ENCODE measurements around the gene TEN1. TPM values are rescaled to one million over a fixed set of nuclear protein-coding genes. Genes with fewer than 3 reads are reported as not detected.
"Not testable (repeated sequence)": the region's sequence is repeated elsewhere in the genome, so short reads cannot be mapped to it uniquely, and the experiment has no call there.

TEN1 gene
- total and polyA plus RNA-seq, 2 experiments from 2014 or later = 23.8 to 26.9 TPM

DNA sequence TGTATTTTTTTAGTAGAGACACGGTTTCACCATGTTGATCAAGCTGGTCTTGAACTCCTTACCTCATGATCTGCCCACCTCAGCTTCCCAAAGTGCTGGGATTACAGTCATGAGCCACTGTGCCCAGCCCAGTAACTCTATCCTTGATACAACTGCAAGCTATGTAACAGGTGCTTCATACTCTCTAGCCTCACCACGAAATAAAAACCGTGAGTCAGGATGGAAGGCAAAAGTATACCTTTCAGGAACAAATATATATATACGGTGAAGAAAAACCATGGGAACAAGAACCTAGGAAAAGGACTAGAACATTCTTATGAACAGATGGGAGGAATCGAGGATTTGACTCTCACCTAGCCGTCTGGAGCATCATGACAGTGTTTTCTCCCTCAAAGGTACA is 28.6 kb upstream of the TEN1 start:
- TF ChIP-seq, protein P1, sequence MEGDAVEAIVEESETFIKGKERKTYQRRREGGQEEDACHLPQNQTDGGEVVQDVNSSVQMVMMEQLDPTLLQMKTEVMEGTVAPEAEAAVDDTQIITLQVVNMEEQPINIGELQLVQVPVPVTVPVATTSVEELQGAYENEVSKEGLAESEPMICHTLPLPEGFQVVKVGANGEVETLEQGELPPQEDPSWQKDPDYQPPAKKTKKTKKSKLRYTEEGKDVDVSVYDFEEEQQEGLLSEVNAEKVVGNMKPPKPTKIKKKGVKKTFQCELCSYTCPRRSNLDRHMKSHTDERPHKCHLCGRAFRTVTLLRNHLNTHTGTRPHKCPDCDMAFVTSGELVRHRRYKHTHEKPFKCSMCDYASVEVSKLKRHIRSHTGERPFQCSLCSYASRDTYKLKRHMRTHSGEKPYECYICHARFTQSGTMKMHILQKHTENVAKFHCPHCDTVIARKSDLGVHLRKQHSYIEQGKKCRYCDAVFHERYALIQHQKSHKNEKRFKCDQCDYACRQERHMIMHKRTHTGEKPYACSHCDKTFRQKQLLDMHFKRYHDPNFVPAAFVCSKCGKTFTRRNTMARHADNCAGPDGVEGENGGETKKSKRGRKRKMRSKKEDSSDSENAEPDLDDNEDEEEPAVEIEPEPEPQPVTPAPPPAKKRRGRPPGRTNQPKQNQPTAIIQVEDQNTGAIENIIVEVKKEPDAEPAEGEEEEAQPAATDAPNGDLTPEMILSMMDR (IDR thresholded peaks at IDR 0.05; ENCODE audit: low read depth, low read length) = no peak
- H3K36me3 ChIP-seq = peaks cover 73% of the 10 kb centered on the region
- H3K9me3 ChIP-seq (ENCODE audit: low read depth) = no peaks in the 10 kb centered on the region
- no peaks in the 10 kb centered on the region for H3K4me1 ChIP-seq (ENCODE audit: low read depth)
- no peaks in the 10 kb centered on the region for H3K27me3 ChIP-seq
- DNase-seq (ENCODE audit: low read depth in 1 of 2, low spot score in 1 of 2) = no peak
- H3K27ac ChIP-seq = no peak overlapping the region
- no peak overlapping the region for H3K4me3 ChIP-seq

DNA sequence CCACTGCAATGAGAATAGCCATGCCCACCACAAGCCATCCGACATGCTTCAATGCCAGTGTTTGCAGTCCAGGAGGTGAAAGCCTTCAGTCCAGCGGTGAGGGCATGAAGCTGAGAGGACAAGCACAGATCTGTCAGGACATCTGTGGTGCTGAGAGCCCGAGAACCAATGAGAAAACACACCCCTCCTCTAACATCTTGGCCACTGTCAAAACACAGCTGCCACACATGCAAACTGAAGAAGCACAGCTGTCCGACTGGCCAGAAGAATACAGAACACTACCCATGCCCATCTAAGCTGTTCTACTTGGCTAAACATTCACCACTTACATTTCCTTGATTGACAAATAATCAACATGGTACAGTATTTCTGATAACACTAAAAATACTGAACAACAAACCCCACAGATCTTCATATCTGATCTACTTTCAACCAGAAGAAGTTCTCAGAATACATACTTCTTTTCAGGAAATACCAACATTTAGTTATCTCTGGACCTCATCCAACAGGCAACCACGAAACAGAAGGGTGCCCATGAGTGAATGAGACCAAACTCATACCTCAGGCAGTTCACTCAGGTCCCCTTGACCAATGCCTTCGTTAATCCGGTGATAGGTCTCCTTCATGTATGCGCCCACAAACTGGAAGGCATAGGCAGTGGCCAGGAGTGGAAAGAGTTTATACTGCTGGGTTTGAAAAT is 28.0 kb upstream of the TEN1 start:
- Histone ChIP-seq H3K36me3 (peaks cover 73% of the 10 kb centered on the region), H3K27me3 (no peaks in the 10 kb centered on the region), H3K4me3 (no peak overlapping the region), H3K9me3 (ENCODE audit: low read depth) (no peaks in the 10 kb centered on the region), H3K27ac (no peak overlapping the region), H3K4me1 (ENCODE audit: low read depth) (no peaks in the 10 kb centered on the region)
- TF ChIP-seq, protein P1 (IDR thresholded peaks at IDR 0.05; ENCODE audit: low read depth, low read length) = no peak
- DNase-seq (ENCODE audit: low read depth in 1 of 2, low spot score in 1 of 2) = peak in 1 of 2 donors; percentile 48

DNA sequence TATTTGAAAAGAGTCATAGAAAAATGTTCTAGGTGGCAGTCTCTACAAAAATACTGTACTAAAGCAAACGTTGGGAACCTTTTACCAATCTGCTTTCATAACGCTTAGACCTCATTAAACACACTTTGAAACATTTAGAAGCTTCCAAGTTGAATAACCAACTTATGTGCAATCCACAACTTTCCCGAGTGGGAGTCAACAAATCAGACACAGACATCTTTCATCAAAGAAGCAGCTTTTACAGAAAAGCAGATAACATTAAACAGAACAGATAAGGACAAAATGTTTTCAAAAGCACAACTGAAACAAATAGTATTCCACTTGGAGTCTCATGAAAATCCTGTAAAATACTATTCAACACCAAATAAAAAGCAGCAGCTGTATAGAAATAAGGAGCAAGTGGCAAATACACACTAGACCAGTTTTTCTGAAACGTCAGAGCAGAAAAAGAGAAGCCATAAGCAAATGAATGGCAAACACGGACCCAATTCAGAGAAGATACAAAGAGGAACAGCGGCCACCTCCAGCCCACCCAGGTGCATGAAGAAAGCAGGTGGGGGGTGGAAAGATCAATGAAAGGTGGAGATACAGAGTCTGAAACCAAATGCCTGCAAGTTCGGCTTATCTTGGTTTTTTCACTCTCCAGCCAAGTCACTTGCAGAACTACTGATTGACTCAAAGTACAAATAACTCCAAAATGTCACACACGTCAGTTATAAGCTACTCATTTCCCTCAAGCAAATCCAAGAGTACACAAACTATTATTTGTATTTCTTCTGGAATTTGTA is 19.8 kb upstream of the TEN1 start:
- H3K27ac ChIP-seq = peak overlapping the region; percentile 28
- peaks cover 11% of the 10 kb centered on the region for H3K4me1 ChIP-seq (ENCODE audit: low read depth)
- H3K4me3 ChIP-seq = no peak overlapping the region
- no peaks in the 10 kb centered on the region for H3K9me3 ChIP-seq (ENCODE audit: low read depth)
- no peaks in the 10 kb centered on the region for H3K27me3 ChIP-seq
- peak in 1 of 2 donors; percentile 34 for DNase-seq (ENCODE audit: low read depth in 1 of 2, low spot score in 1 of 2)
- TF ChIP-seq, protein P1 (IDR thresholded peaks at IDR 0.05; ENCODE audit: low read depth, low read length) = no peak
- peaks cover 8% of the 10 kb centered on the region for H3K36me3 ChIP-seq

DNA sequence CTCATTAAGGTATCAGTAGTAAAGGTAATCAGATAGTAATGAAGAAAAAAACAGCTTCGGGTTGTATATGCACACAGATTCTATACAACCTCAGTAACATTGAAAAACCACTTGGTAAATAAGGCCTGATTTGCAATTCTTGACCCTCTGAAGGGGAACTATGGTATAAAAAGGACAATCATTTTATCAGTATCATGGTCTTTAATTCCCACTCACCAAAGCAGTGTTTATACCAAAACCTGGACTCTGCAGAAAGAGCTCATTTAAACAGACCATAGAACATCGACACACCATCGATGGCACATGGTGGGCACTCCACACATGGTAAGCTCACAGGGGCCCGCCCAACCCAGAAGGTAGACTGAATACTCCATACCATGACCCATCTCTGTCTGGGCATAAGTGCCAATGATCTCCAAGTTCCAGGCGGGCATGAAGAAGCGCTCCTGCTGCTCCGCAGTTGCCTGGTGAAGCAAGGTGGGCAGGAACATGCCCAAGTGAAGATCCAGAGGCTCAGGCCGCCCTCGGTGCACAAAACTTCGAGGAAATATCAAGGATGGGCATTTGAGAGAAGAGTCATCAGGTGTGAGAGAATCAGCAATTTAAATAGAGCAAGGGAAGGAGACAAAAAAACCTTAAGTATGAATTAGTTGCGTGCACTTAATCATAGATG is 19.1 kb upstream of the TEN1 start:
- Histone ChIP-seq H3K27me3 (no peaks in the 10 kb centered on the region), H3K4me1 (ENCODE audit: low read depth) (peaks cover 11% of the 10 kb centered on the region), H3K36me3 (peaks cover 8% of the 10 kb centered on the region), H3K27ac (no peak overlapping the region), H3K9me3 (ENCODE audit: low read depth) (no peaks in the 10 kb centered on the region), H3K4me3 (no peak overlapping the region)
- TF ChIP-seq, protein P1 (IDR thresholded peaks at IDR 0.05; ENCODE audit: low read depth, low read length) = no peak
- no peak for DNase-seq (ENCODE audit: low read depth in 1 of 2, low spot score in 1 of 2)

DNA sequence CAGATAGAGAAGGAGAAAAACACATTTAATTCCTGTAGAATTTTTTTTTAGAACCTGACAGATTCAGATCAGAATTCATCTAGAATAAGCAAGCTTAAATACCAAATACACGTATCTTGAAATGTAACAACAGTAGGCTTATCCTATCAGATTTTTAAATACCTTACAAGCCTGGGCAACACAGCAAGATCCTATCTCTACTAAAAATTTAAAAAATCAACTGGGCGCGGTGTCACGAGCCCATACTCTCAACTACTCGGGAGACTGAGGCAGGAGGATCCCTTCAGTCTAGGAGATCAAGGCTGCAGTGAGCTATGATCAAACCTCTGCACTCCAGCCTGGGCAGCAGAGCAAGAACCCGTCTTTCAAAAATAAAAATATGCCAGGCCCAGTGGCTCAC is 13.6 kb upstream of the TEN1 start:
- Histone ChIP-seq H3K4me1 (ENCODE audit: low read depth) (no peaks in the 10 kb centered on the region), H3K4me3 (no peak overlapping the region), H3K9me3 (ENCODE audit: low read depth) (no peaks in the 10 kb centered on the region), H3K27ac (no peak overlapping the region), H3K27me3 (no peaks in the 10 kb centered on the region), H3K36me3 (no peaks in the 10 kb centered on the region)
- DNase-seq (ENCODE audit: low read depth in 1 of 2, low spot score in 1 of 2) = no peak
- TF ChIP-seq, protein P1 (IDR thresholded peaks at IDR 0.05; ENCODE audit: low read depth, low read length) = no peak

DNA sequence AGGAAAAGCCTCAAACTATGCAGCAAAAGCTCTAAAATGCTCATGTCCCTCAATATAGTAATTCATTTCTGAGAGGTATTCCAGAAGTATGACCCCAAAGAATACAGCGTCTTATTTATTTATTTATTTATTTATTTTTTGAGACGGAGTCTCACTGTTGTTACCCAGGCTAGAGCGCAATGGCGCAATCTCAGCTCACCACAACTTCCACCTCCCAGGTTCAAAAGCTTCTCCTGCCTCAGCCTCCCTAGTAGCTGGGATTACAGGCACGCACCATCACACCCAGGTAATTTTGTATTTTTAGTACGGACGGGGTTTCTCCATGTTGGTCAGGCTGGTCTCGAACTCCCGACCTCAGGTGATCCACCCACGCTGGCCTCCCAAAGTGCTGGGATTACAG is 10.0 kb upstream of the TEN1 start:
- not testable (repeated sequence) for H3K9me3 ChIP-seq (ENCODE audit: low read depth); H3K4me3 ChIP-seq; DNase-seq (ENCODE audit: low read depth in 1 of 2, low spot score in 1 of 2); H3K27ac ChIP-seq; H3K4me1 ChIP-seq (ENCODE audit: low read depth); H3K36me3 ChIP-seq; H3K27me3 ChIP-seq
